Suprapubic skin (tissue), 3 donors: Measurements from ENCODE around the gene NSUN2.

Source experiments
- CTCF ChIP-seq, 2 donors: fragments of 200-600 bp in 1 of 2; fragments of 450-650 bp in 1 of 2; sonication (generic) in 1 of 2; IDR thresholded peaks; one replicate each; pipeline ENCODE4 v1.5.1; 2016 to 2019; ENCODE audit warnings: antibody characterized with exemption in 2 of 2, mild to moderate bottlenecking in 1 of 2, moderate library complexity in 1 of 2
- EP300 ChIP-seq: sonication (generic); formaldehyde crosslinking; IDR thresholded peaks from one replicate; pipeline ENCODE4 v1.6.1; 2017; ENCODE audit warnings: antibody characterized with exemption

GRCh38 chr5:6556802-6557102, 76.1 kb downstream of the NSUN2 start:
- TF ChIP-seq CTCF (IDR thresholded peaks at IDR 0.05) (no peak), EP300 (no peak)
